Stomach (tissue), 9 donors: ENCODE results near the gene TNFRSF21. TPM values are rescaled to one million over a fixed set of nuclear protein-coding genes. Genes with fewer than 3 reads are reported as not detected.

Source experiments
- DNase-seq, 2 donors: peaks; one replicate each; pipeline versions ENCODE4 v3.0.0 to v3.0.0-alpha.2; 2013 to 2019
- H3K27ac ChIP-seq, 5 donors: fragments of 200-600 bp in 4 of 5; sonication (generic) in 4 of 5; one replicate each; pipeline ENCODE4 v1.5.1; 2013 to 2019; ENCODE audit warnings: mild to moderate bottlenecking in 1 of 5, moderate library complexity in 1 of 5
- H3K27me3 ChIP-seq, 3 donors: fragments of 200-600 bp; sonication (generic); one replicate each; pipeline ENCODE4 v1.5.1; 2017 to 2019; ENCODE audit warnings: mixed run types in 1 of 3
- H3K36me3 ChIP-seq, 4 donors: fragments of 200-600 bp; sonication (generic); 1 replicate in 3 of 4; 2 replicates in 1 of 4; pipeline ENCODE4 v1.5.1; 2016 to 2019
- H3K4me1 ChIP-seq, 4 donors: fragments of 200-600 bp; sonication (generic); one replicate each; pipeline ENCODE4 v1.5.1; 2016 to 2019
- H3K4me3 ChIP-seq, 4 donors: fragments of 200-600 bp; sonication (generic) in 3 of 4; one replicate each; pipeline ENCODE4 v1.5.1; 2016 to 2019; ENCODE audit warnings: mild to moderate bottlenecking in 1 of 4
- H3K9me3 ChIP-seq, 4 donors: fragments of 200-600 bp; sonication (generic); one replicate each; pipeline ENCODE4 v1.5.1; 2016 to 2019
- CTCF ChIP-seq, 7 experiments: fragments of 450-650 bp in 4 of 7; fragments of 200-600 bp in 3 of 7; sonication (generic) in 3 of 7; IDR thresholded peaks; one replicate each; pipeline ENCODE4 v1.5.1; 2016 to 2019; ENCODE audit warnings: antibody characterized with exemption in 7 of 7, control low read depth in 2 of 7, mild to moderate bottlenecking in 1 of 7
- EP300 ChIP-seq: sonication (generic); formaldehyde crosslinking; IDR thresholded peaks from one replicate; pipeline ENCODE4 v1.6.1; 2017; ENCODE audit warnings: antibody characterized with exemption
- POLR2A ChIP-seq, 4 donors: fragments of 450-650 bp; IDR thresholded peaks; one replicate each; pipeline ENCODE4 v1.6.1; 2016; ENCODE audit warnings: antibody characterized with exemption in 4 of 4, control low read depth in 2 of 4, mild to moderate bottlenecking in 1 of 4, moderate library complexity in 1 of 4
- POLR2AphosphoS5 ChIP-seq, 3 donors: sonication (generic); formaldehyde crosslinking; IDR thresholded peaks; one replicate each; pipeline ENCODE4 v1.6.1; 2016; ENCODE audit warnings: antibody characterized with exemption in 3 of 3
- WGBS, 5 donors: extraction: QIAGEN DNeasy Blood & Tissue Kit in 3 of 5; methylation state at CpG; one replicate each; pipeline versions ENCODE4 v1.1.5 to v1.1.7; 2013 to 2018; 5-methylcytosine and 5-hydroxymethylcytosine counted together
- intact Hi-C: fragments of 100-400 bp; cut with DNase I; formaldehyde crosslinking; loops from one replicate; pipeline ENCODE4 v1.15.1; 2023; ENCODE audit warnings: low total_unique reads
- polyA plus RNA-seq, 3 donors: library from polyadenylated mRNA; stranded (reverse); fragments of 200-250 nt; gene quantifications; one replicate each; pipeline ENCODE4 v1.2.3, GENCODE V29; 2013
- total RNA-seq, 5 donors: library from RNA; depleted of rRNA; stranded (reverse); fragments of >200 nt; gene quantifications; one replicate each; pipeline versions ENCODE4 v1.1.0 to v1.2.3, GENCODE V29; 2014 to 2016
- donor health status: healthy with polysubstance abuse.
- donor health status: Bipolar disorder and iron deficiency.
- donor health status: healthy.

TNFRSF21 gene
- total and polyA plus RNA-seq, 8 donors: 24.7 to 112 (median 41.3) TPM

- Histone ChIP-seq H3K9me3 (peaks cover 0 to 4% (median 1%) of the 10 kb centered on the region in 4 donors), H3K27me3 (no peaks in the 10 kb centered on the region), H3K27ac (no peak overlapping the region), H3K4me1 (no peaks in the 10 kb centered on the region), H3K4me3 (no peak overlapping the region), H3K36me3 (no peaks in the 10 kb centered on the region)
- TF ChIP-seq EP300: no peak
- no peak for TF ChIP-seq POLR2AphosphoS5 (IDR thresholded peaks at IDR 0.05)
- intact Hi-C loops: no loop called here
- no peak for DNase-seq
Measured at GRCh38 chr6:47355496-47355895, 45.8 kb upstream of the TNFRSF21 start.

DNA sequence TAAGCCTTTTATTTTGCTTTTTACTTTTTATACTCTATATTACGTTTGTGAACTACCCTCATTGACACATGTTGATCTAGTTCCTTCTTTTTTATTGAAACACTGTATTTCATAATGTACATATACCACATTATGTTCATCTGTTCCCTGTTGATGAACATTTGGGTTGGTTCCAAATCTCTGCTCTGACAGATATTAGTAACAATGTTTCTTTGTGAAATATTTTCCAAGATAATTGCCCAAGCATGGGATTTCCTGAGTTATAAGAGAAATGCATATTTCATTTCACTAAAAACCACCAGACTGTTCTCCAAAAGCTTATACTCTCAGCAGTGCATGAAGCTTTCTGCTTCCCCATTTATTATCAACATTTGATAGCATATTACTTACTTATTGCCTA, 44.2 kb upstream of the TNFRSF21 start:
- H3K27ac ChIP-seq: no peak overlapping the region
- H3K9me3 ChIP-seq: peaks cover 0 to 4% (median 1%) of the 10 kb centered on the region in 4 donors
- no peaks in the 10 kb centered on the region for H3K4me1 ChIP-seq
- H3K27me3 ChIP-seq: no peaks in the 10 kb centered on the region
- intact Hi-C loops: no loop called here
- no peak overlapping the region for H3K4me3 ChIP-seq
- WGBS, 5 donors: 38 to 70% (median 52%) methylated on average over 1 of the region's 1 CpG
- no peak for DNase-seq
- no peaks in the 10 kb centered on the region for H3K36me3 ChIP-seq
- no peak for TF ChIP-seq EP300
- TF ChIP-seq CTCF (IDR thresholded peaks at IDR 0.05): no peak
- TF ChIP-seq POLR2A (IDR thresholded peaks at IDR 0.05): no peak
- no peak for TF ChIP-seq POLR2AphosphoS5 (IDR thresholded peaks at IDR 0.05)

DNA sequence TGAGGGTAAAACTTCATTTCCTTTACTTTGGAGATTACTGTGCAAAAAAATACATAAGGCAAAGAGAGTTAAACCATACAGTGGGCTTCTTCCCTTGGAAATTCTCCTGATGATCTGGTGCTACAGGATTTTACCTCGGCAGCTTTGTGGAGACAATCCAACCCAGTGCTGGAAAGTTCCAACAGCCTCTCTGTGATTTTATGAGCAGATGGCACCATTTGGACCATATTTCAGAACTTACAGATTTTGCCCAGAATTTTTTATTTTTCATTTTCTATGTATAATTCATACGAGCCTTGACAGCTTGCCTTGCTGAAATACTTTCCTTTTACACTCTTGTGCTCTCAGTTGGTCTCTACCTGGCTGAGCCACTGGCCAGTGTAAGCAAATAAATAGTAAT, 43.3 kb upstream of the TNFRSF21 start:
- Histone ChIP-seq H3K4me1 (no peaks in the 10 kb centered on the region), H3K36me3 (no peaks in the 10 kb centered on the region), H3K27ac (no peak overlapping the region), H3K9me3 (peaks cover 0 to 4% (median 1%) of the 10 kb centered on the region in 4 donors), H3K27me3 (no peaks in the 10 kb centered on the region), H3K4me3 (no peak overlapping the region)
- intact Hi-C loops: no loop called here
- no peak for DNase-seq
- 71 to 85% (median 80%) methylated on average over 2 of the region's 2 CpGs for WGBS, 5 donors
- no peak for TF ChIP-seq POLR2A (IDR thresholded peaks at IDR 0.05)
- no peak for TF ChIP-seq POLR2AphosphoS5 (IDR thresholded peaks at IDR 0.05)
- no peak for TF ChIP-seq CTCF (IDR thresholded peaks at IDR 0.05)
- TF ChIP-seq EP300: no peak

- intact Hi-C loops: no loop called here
- TF ChIP-seq POLR2AphosphoS5 (IDR thresholded peaks at IDR 0.05) (no peak), POLR2A (IDR thresholded peaks at IDR 0.05) (no peak), CTCF (IDR thresholded peaks at IDR 0.05) (no peak), EP300 (no peak)
- WGBS, 5 donors: 79 to 87% (median 84%) methylated on average over 5 of the region's 5 CpGs
- Histone ChIP-seq H3K4me1 (no peaks in the 10 kb centered on the region), H3K9me3 (peaks cover 0 to 4% (median 1%) of the 10 kb centered on the region in 4 donors), H3K27ac (no peak overlapping the region), H3K36me3 (no peaks in the 10 kb centered on the region), H3K4me3 (no peak overlapping the region), H3K27me3 (no peaks in the 10 kb centered on the region)
- DNase-seq: no peak
Measured at GRCh38 chr6:47352194-47352920, 42.7 kb upstream of the TNFRSF21 start.

DNA sequence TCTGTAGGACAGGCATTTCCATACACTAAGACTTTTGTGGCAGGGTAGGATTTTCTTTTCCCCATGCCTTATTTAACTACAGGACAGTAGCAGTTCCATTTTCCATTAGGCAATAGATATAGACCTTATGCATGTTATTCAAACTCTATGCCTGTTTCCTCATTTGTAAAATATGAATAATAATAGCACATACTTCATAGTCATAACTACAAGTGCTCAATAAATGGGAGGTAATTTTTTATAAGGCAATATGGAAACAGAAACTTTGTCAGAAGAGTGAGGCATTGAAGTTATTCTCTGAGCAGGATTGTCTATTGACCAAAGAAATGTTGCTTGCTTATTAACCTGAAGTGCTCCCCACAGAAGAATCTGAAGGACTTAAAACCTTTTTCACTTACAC, 41.9 kb upstream of the TNFRSF21 start:
- Histone ChIP-seq H3K4me3 (no peak overlapping the region), H3K27me3 (no peaks in the 10 kb centered on the region), H3K36me3 (no peaks in the 10 kb centered on the region), H3K27ac (no peak overlapping the region), H3K4me1 (no peaks in the 10 kb centered on the region), H3K9me3 (peaks cover 0 to 4% (median 1%) of the 10 kb centered on the region in 4 donors)
- no peak for DNase-seq
- intact Hi-C loops: no loop called here
- TF ChIP-seq POLR2AphosphoS5 (IDR thresholded peaks at IDR 0.05): no peak
- no peak for TF ChIP-seq EP300
- no peak for TF ChIP-seq POLR2A (IDR thresholded peaks at IDR 0.05)
- TF ChIP-seq CTCF (IDR thresholded peaks at IDR 0.05): no peak
